Panc1 (cell line): Measurements from ENCODE around the gene TULP4. TPM values are rescaled to one million over a fixed set of nuclear protein-coding genes. Genes with fewer than 3 reads are reported as not detected.
"Not testable (repeated sequence)": the region's sequence is repeated elsewhere in the genome, so short reads cannot be mapped to it uniquely, and the experiment has no call there.

Experiments
- ATAC-seq: fragments of 200-7000 bp; cut with Tn5 transposase; 2 replicates; pipeline ENCODE4 v1.9.1; 2020; ENCODE audit warnings: mild to moderate bottlenecking, moderate library complexity
- BruUV-seq: library from RNA; stranded (reverse); fragments of 400-500 nt; replicated peaks from 2 replicates; lab custom pipeline; 2021; lab: Mats Ljungman, UMichigan
- CTCF ChIA-PET: fragments of 300-600 bp; sonication (Branson Sonifier 250); formaldehyde crosslinking; loops from one replicate; lab custom pipeline; 2022; ENCODE audit warnings: antibody characterized with exemption; lab: Charles Lee
- POLR2A ChIA-PET: fragments of 300-600 bp; sonication (Branson Sonifier 250); formaldehyde crosslinking; loops from one replicate; lab custom pipeline; 2022; ENCODE audit warnings: antibody characterized with exemption; lab: Charles Lee
- DNase-seq: peaks from one replicate; pipeline ENCODE4 v3.0.0-alpha.2; 2010; ENCODE audit warnings: low read depth, low spot score
- H3K27ac ChIP-seq: 2 replicates; pipeline ENCODE4 v1.5.1; 2011; ENCODE audit warnings: mild to moderate bottlenecking, low read length, inconsistent platforms
- H3K27me3 ChIP-seq: fragments of 200-500 bp; sonication (Bioruptor generic); 2 replicates; pipeline ENCODE4 v1.6.0; 2014; ENCODE audit warnings: low read length, inconsistent platforms; ENCODE audit not compliant: control insufficient read depth, insufficient read depth
- H3K36me3 ChIP-seq: fragments of 200-500 bp; sonication (Bioruptor generic); 2 replicates; pipeline ENCODE4 v1.5.1; 2014; ENCODE audit warnings: inconsistent platforms, mild to moderate bottlenecking, low read length, moderate library complexity; ENCODE audit not compliant: control insufficient read depth, insufficient read depth
- H3K4me1 ChIP-seq: 2 replicates; pipeline ENCODE4 v1.5.1; 2011; ENCODE audit warnings: inconsistent platforms, mild to moderate bottlenecking, low read length, moderate library complexity; ENCODE audit not compliant: control insufficient read depth, insufficient read depth
- H3K4me3 ChIP-seq, 2 experiments: 2 replicates each; pipeline ENCODE4 v1.5.1; 2011 to 2012; ENCODE audit warnings: low read depth in 2 of 2, low read length in 2 of 2, mild to moderate bottlenecking in 2 of 2, inconsistent platforms in 1 of 2, moderate library complexity in 1 of 2
- H3K9me3 ChIP-seq: fragments of 200-500 bp; sonication (Bioruptor generic); 2 replicates; pipeline ENCODE4 v1.5.1; 2014; ENCODE audit warnings: low read depth, mild to moderate bottlenecking, inconsistent platforms, low read length, moderate library complexity; ENCODE audit not compliant: control insufficient read depth, insufficient read depth
- CTCF ChIP-seq: fragments of 450-650 bp; IDR thresholded peaks from 2 replicates; pipeline ENCODE4 v1.5.1; 2017; ENCODE audit warnings: mild to moderate bottlenecking
- POLR2AphosphoS5 ChIP-seq: IDR thresholded peaks from 2 replicates; pipeline ENCODE4 v1.6.1; 2012; ENCODE audit warnings: mild to moderate bottlenecking, low read depth, low read length, moderate library complexity
- REST ChIP-seq, 2 experiments: IDR thresholded peaks; 2 replicates each; pipeline ENCODE4 v1.6.1; 2011 to 2012; ENCODE audit warnings: low read depth in 2 of 2, control low read depth in 1 of 2, low read length in 1 of 2, mild to moderate bottlenecking in 1 of 2, moderate library complexity in 1 of 2; ENCODE audit not compliant: insufficient read depth in 1 of 2
- SIN3A ChIP-seq: IDR thresholded peaks from 2 replicates; pipeline ENCODE4 v1.6.1; 2012; ENCODE audit warnings: low read depth, mild to moderate bottlenecking, low read length, moderate library complexity, borderline replicate concordance; ENCODE audit not compliant: insufficient read depth
- TCF7L2 ChIP-seq: IDR thresholded peaks from 2 replicates; pipeline ENCODE4 v1.6.1; 2011; ENCODE audit warnings: mild to moderate bottlenecking, low read depth, low read length, inconsistent platforms
- in situ Hi-C: cut with HindIII; loops from 2 replicates; pipeline ENCODE4 v1.10.0; 2016; ENCODE audit warnings: low sequenced_read_pairs, low pct_unique_long_range_greater_than_20kb
- intact Hi-C: fragments of 100-400 bp; cut with micrococcal nuclease; formaldehyde crosslinking; loops from one replicate; pipeline ENCODE4 v1.10.0; 2022; ENCODE audit not compliant: unreplicated experiment
- total RNA-seq: library from RNA; stranded (reverse); gene quantifications from one replicate; pipeline ENCODE4 v1.2.1, GENCODE V29; 2021; ENCODE audit not compliant: unreplicated experiment

The TULP4 gene
- total RNA-seq, 1 experiment from 2014 or later, result 105 TPM

DNA sequence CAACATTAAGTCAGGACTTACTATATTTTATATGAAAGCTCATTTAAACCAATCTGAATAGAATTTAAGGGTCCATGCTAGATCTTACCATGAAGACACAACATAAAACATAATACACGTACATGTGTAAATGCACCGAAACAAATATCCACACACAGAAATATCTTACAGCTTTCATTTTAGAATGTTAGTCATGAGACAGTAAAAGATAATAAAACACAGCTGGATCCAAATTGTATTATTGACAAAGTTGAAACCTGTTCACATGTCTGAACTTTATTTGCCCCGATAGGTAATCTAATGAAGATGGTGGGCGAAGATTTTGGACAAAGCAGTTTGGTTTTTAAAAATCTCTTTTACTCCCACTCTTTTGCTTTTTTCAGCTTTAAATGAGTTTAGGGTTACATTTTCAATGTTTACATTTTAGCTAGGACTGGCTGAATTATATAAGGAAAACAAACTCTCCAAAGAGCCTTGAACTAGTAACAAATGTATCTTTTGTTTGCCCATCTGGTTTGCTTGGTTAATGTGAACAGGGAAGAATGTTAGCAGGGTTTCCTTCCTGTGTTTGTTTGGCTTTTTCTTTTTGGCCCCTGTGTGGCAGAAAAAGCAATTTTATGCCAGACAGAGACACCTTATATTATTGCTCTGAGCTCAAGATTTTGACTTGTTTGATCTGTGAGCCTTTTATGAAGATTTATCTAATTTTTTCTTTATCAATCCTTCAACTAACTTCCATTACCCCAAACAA, 242.5 kb downstream of the TULP4 start:
- in situ Hi-C loops (no loop called here), intact Hi-C loops (no loop called here)
- DNase-seq, result no peak
- Histone ChIP-seq H3K9me3 (no peaks in the 10 kb centered on the region), H3K36me3 (no peaks in the 10 kb centered on the region), H3K27ac (no peak overlapping the region), H3K4me1 (peaks cover 9% of the 10 kb centered on the region), H3K4me3 (no peak overlapping the region), H3K27me3 (no peaks in the 10 kb centered on the region)
- no TSS peak for BruUV-seq
- ATAC-seq, result no peak
- TF ChIP-seq POLR2AphosphoS5 (no peak), CTCF (no peak), SIN3A (no peak), TCF7L2 (no peak), REST (IDR thresholded peaks at IDR 0.05; ENCODE audit: insufficient read depth in 1 of 2, low read depth in 2 of 2, low read length in 1 of 2) (no peak)
- POLR2A ChIA-PET, result no interaction called here
- CTCF ChIA-PET, result interaction anchor here (0.6 kb wide), 1 partner anchor 168 kb away, joined by 3 read pairs; no protein-coding TSS in a partner anchor

- Histone ChIP-seq H3K27me3 (no peaks in the 10 kb centered on the region), H3K36me3 (peaks cover 2% of the 10 kb centered on the region; the same call in 1 of the 2 replicates), H3K4me3 (no peak overlapping the region), H3K4me1 (peaks cover 13% of the 10 kb centered on the region), H3K9me3 (no peaks in the 10 kb centered on the region), H3K27ac (no peak overlapping the region)
- ChIA-PET CTCF (interaction anchor here (0.6 kb wide), 1 partner anchor 11 kb away, joined by 3 read pairs; no protein-coding TSS in a partner anchor), POLR2A (no interaction called here)
- no TSS peak for BruUV-seq
- no peak for DNase-seq
- ATAC-seq, result no peak
- no peak for TF ChIP-seq CTCF
- TF ChIP-seq POLR2AphosphoS5, result no peak
- TF ChIP-seq TCF7L2, result no peak
- no peak for TF ChIP-seq REST (IDR thresholded peaks at IDR 0.05; ENCODE audit: insufficient read depth in 1 of 2, low read depth in 2 of 2, low read length in 1 of 2)
- TF ChIP-seq SIN3A, result no peak
- intact Hi-C loops (no loop called here), in situ Hi-C loops (no loop called here)
Observed at GRCh38 chr6:158556113-158556512, 243.8 kb downstream of the TULP4 start.

GRCh38 chr6:158557110-158557509, 244.8 kb downstream of the TULP4 start:
- BruUV-seq, result not testable (repeated sequence)

More at GRCh38 chr6:158557110-158557509, 244.8 kb downstream of the TULP4 start:
- H3K27ac ChIP-seq, H3K36me3 ChIP-seq, H3K9me3 ChIP-seq, in situ Hi-C loops, H3K27me3 ChIP-seq, DNase-seq, POLR2A ChIA-PET, H3K4me3 ChIP-seq, intact Hi-C loops, ATAC-seq: not testable (repeated sequence)
- CTCF ChIA-PET, result interaction anchor here (0.7 kb wide), 1 partner anchor 341 kb away, joined by 3 read pairs; no protein-coding TSS in a partner anchor
- H3K4me1 ChIP-seq, result peaks cover 22% of the 10 kb centered on the region
